GM19099 (cell line): Measurements from ENCODE around the gene TSPAN2.

Experiments used
- POLR2A ChIP-seq: IDR thresholded peaks from 3 replicates; pipeline ENCODE4 v1.6.1; 2011; ENCODE audit warnings: low read depth; ENCODE audit not compliant: insufficient read length; ENCODE audit errors: extremely low read depth

Gene TSPAN2

DNA sequence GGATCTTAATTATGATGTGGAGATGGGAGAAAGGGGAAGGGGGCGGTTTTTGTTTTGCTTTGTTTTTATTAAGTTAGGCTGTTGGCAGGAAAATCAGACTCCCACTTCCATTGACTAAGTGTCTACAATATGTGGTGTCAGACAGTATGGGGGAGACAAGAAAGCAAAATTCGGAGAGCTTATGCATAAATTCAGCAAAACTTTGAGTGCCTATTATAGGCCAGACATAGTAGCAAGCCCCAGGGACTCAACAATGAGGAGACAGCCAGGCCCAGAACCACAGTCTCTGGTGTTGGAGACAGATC is 835 bp upstream of the TSPAN2 start:
- TF ChIP-seq POLR2A: no peak

DNA sequence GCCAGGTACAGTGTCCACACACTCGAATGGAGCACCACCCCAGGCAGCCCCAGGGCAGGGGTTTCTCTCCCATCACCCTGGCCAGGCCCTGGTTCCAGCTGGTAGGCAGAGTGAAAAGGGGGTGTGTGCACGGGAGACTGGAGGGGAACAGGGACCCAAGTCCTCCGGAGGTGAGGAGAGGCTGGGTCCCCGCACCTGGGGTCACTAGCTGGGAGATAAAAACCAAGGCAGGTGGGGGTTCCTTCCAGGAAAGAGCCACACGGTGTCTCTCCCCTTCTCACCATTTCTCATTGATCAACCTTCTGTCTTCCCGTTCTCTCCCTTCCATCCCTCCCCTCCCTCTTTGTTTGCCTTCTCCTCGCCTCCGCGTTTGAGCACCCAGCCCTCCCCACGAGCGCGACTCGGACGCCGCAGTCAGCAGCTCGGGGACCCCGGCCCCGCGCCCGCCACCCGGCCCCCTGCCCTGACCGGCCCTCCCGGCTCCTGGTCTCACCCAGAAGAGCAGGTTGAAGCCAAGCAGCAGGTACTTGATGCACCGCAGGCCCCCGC is 358 bp downstream of the TSPAN2 start:
- TF ChIP-seq POLR2A: no peak

DNA sequence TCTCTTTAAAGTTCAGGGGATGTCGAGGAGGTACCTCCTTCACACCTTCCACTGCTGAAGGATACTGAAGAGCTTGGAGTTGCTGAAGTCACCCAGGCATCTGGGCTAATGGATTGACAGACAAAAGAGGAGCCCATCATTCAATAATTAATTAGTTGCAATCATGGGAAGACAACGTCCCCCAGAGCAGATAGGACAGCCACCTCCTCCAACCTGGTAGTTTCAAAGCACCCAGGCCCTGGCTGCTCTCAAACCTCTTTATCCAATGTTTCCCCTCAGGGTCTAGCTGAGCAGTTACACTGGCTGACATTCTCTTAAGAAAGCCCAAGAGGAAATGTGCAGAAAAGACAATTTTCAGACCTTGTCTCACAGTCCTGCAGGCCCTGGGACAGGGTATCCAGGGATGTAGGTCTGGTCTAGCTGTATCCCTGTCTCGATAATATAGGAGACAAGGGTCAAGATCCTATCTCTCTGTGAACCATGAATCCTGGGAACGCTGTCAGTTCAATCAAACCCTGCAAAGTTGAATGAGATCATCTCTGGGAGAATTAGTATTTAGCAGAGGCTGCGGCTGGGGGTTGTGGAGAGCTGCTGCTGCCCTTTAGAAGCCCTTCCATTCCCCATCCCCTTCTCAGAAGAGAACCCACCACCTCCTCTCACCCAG is 1.1 kb downstream of the TSPAN2 start:
- no peak for TF ChIP-seq POLR2A

DNA sequence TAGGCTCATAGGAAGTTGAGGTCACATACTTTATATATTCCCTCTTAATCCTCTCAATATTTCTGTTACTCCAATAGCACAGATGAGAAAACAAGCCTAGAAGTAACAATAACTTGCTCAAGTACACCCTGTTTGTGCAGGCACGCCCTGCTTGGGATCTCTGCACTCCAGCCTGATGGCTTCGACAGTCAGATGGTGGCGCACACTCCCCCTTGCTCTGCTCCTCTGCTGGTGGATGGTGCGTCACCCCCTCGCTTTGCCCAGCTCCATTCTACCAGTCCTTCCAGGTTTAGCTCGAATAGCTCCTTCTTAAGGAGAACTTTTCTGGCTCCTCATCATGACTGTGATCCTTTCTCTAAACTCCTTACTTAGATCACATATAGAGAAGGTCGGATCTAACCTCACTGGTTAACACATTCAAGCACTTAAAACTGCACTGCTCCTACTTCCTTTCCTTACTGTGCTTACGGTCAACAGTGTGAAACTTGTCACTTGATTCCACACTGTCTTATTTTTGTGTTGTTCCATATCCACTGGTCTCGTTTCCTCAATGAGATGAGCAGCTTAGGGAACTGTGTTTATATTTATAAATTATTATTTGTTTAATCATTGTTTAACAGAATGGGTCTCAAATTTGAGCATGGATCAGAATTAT is 3.0 kb downstream of the TSPAN2 start:
- no peak for TF ChIP-seq POLR2A

DNA sequence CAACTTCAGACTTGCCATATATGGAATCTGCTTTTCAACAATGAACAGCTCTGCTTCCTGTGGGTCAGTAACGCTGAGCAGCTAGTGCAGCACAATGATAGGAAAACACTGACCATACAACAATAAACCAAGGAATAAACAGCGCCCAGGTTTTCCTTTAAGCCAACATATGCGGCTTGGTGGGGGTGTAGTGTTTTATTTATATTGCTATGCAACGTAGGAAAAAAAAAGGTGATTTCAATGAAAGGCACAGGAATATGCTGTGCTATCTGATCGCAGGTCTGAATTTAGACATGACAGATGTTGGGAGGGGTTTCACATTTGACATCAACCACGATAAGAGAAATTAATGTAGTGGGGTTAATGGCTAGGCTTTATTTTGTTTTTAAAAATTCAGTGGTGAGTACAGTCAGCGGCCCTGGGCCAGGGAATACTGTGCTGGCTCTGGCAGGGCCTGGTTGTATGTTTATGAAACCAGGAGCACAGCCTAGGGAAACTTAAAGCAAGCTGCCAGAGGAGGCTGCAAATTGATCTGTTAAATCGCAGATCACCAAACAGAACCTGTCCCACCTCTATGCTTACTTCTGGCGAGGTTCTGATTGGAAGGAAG is 4.3 kb downstream of the TSPAN2 start:
- no peak for TF ChIP-seq POLR2A

DNA sequence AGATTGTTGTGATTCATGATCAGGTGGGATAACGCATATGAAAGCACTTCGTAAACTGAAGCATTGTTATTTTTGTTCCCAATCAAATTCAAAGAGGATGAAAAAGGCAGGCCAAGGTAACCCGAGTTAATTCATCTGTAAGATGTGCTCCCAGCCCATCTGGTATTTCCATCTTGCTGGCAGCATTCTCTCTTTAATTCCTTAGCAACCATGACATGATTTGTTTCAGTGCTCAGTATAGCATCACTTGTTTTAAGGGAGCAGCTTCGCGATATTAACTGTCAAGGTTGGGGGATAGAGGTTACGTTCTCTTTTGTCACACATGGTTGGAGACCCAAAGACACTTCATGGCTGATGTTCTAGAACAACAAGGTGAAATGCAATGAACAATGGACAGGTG is 6.4 kb downstream of the TSPAN2 start:
- no peak for TF ChIP-seq POLR2A

DNA sequence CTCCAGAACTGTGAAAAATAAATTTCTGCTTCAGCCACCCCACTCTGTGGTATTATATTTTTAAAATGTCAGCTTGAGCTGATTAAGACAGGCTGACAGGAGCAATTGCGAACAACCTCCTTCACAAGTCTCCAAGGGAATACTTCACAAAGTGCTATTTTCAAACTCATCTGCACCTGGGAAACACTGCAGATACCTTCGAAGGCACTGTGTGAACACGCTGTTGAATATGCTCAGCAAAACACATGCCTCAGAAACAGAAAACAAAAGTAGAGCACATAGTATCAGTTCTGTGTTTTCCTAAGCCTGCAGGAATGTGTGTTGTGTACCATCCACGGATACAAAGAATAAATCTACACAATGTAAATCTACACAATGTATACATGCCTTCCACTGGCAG is 10.6 kb downstream of the TSPAN2 start:
- no peak for TF ChIP-seq POLR2A

DNA sequence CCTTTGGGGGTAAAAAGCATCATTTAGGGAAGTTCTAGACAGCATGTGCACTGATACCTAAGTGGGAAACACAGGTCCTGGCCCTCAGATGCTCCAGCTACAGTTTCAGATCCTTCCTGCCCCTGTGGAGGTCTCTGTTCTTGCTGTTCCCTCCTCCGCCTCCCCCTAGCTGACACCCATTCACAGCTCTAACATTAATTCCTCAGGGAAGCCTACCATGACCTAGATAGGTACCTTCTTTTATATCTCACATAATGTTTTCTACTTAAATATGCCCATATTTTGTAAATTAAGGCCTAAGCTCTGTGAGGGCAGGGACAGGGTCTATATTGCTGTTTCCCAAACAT is 11.3 kb downstream of the TSPAN2 start:
- TF ChIP-seq POLR2A: no peak

DNA sequence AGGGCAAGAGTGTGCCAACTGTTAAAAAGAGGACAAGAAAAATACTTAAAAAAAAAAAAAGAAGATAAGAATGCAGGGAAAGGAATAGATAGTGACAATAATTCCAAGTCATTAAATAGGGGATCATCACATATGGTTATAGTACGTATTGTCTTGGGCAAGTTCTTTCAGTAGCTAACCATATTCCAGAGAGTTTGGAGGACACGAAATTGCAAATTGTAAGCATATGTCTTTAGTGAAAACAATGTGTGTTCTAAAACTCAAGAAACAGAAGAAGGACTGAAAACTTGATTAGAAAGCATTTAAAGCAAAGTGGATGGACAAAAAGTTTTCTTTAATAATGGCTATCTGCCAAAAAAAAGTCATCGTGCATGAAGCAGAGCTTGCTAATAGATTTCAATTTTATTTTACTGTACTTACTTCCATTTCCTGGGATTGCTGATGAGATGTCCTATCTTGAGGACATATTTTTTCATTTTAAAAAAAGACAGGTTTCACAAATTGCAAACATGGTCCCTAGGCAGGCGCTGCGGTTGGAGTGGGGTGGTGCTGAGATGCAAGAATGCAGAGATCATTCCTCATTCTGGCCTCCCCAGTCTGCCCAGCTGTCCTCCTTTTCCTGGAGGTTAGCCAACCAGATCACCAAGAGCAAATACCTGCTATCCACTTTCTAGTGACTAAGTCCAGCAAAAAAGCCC is 11.9 kb downstream of the TSPAN2 start:
- TF ChIP-seq POLR2A: no peak

DNA sequence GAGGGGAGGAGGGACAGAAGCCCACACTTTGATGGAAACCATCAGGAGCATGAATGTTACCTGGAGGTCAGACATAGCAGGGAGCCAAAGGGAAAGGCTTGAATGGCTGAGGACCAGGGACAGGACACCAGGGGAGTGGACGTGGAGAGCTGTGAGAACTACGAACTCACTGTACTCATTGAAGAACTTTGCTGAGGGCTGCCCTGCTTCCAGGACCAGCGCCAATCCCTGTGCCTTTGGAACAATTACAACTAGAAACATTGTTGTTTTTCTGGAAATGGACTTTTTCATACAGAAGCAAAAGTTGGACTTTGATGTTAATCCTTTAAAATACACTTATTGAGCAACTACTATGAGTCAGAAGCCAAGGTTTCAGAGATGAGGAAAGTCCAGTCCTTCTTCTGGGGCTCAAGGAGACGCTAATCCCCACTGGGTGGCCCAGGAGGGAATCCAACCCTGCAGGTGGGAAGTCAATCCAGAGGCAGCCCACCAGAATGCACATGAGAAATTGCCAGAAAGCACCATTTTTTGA is 12.9 kb downstream of the TSPAN2 start:
- TF ChIP-seq POLR2A: no peak

DNA sequence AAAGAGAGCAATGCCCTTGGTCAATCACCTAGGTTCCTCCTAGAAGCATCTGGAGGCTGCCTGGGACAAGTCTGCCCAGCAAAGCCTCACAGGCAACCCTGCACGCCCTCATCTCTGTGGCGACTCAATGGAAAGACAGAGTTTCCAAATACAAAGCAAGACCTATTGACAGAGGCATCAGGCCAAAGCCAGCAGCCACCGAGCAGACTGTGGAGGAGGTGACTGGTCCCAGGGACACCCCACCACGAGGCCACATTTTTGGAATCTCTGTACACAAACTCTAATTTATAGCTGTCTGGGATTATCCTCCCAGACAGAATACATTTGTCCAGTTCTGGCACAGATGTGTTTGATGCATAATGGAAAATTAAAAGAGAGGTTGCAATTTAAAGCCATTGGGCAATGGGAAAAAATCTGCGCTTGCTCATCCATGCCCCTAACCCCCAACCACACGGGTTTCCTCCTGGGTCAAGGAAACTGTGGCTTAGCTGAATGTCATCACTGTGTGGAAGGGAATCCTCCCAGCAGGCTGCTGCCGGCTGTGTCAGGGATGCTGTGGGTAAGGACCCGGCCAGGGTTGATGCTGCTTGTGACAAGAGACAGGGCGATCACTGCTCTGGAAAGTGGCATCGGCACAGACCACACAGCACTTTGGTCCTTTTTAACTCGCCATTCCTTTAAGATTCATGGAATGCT is 14.3 kb downstream of the TSPAN2 start:
- no peak for TF ChIP-seq POLR2A

DNA sequence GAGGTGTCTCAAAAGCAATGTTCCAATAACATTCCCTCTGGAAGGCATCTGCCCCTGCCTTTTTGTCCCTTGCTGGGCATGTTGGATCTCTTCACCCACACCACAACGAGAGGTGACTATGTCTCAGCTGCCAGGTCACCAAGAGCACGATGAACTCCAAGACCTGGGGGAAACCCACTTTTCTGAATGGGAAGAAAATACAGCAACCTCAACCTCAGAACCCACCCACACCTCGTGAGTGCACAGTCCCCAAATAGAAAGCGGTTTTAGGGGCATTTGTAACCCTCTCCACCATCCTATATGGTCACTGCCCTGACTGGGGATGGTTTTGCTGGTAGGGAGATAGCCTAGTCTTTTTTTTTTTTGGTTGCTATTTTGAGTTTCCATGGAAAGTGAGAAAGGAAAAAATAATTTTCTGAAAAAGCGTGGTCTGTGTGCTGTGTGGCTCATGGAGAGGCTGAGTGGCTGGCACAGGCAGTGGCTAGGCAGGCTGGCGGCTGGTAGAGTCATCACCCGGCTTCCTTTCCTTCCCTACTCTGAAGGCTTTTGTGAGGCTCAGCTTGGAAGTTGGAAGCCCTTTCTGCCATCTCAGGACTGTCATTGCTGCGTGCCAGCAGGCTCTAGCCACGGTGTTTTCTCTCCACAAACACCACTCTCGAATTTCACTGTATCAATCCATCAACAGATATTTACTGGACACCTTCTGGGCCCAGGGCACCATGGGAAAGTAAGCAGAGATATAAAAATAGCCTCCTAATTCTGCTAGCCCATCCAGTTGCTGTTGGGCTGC is 15.8 kb downstream of the TSPAN2 start:
- TF ChIP-seq POLR2A: no peak

DNA sequence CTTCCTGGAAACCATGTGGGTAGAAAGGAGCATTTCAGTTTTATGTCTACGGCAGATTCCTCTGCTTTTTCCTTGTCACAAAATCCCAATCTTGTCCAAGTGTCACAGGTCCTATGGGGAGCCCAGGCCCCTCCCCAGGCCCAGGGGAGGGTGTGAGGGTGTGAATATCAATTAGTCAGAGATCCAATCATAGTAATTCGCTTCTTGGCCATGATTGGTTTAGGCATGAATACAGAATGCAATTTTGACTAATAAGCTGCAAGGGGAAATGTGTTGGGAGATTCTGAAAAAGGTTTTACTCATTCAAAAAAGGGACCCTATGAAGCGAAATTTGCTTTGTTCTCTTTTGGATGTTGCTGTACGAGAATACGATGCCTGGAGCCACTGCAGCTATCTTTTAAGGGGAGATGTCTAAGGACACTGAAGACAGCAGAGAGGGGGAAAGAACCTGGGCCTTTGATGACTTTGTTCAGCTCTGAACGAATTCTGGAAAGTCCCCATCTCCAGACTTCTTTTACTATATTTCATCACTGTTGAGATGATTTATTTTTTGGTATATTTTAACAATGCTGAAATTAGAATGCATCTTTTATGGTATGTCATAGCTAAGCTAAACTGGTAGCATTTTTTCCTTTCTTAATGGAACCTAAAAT is 18.2 kb downstream of the TSPAN2 start:
- TF ChIP-seq POLR2A: no peak

DNA sequence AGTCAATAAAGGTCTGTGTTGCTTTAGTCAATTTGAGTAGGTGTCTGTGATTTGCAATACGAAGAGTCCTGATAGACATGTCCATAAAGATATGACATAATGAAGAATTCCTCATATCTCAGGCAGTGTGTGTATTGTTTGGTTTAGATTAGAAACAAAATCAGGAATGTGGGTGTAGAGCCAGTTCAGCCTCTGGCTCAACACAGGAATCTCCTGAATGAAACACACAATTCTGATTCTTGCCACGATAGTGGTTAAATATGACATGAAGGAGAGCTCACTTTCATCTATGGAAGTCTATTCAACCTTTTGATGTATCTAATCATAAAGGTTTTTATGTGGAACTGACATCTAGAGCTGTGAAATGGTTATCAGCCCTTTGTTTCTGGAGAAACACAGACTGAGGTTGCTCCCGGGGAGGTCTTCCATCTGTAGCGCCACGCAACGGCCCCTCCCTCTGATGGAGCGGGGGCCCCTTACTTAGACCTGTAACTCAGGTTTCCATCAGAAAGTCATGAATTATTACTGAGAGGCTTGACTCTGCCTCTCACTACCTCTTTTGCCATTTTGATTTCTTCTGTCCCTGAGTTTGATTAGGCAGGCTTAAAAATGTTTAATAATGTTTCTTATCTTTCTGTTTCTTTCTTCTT is 19.5 kb downstream of the TSPAN2 start:
- no peak for TF ChIP-seq POLR2A
